Effector memory CD8-positive, alpha-beta T cell (primary cell): ENCODE measurements around the gene RASSF3.
A peak's percentile ranks its signal among the peaks of the same experiment; 100 is the strongest.
"Not testable (repeated sequence)": the region's sequence is repeated elsewhere in the genome, so short reads cannot be mapped to it uniquely, and the experiment has no call there.

Experiments
- ATAC-seq: fragments of 150-1000 bp; cut with Tn5 transposase; replicated peaks from 2 replicates; pipeline ENCODE4 v1.10.0; 2021; ENCODE audit warnings: mild to moderate bottlenecking, moderate library complexity
- DNase-seq, 3 experiments: peaks; one replicate each; pipeline ENCODE4 v3.0.0; 2021
- H3K27ac Mint-ChIP-seq, 2 donors: one replicate each; pipeline ENCODE4 v1.8.0; 2022; ENCODE audit warnings: mild to moderate bottlenecking in 2 of 2, mixed read lengths in 2 of 2, moderate library complexity in 2 of 2
- H3K27me3 Mint-ChIP-seq, 2 donors: one replicate each; pipeline ENCODE4 v1.8.0; 2022; ENCODE audit warnings: mixed read lengths in 2 of 2
- H3K36me3 Mint-ChIP-seq: one replicate; pipeline ENCODE4 v1.8.0; 2022; ENCODE audit warnings: mild to moderate bottlenecking, moderate library complexity, mixed read lengths; ENCODE audit not compliant: insufficient read depth
- H3K4me1 Mint-ChIP-seq, 2 donors: one replicate each; pipeline ENCODE4 v1.8.0; 2022; ENCODE audit warnings: low read depth in 2 of 2, mixed read lengths in 2 of 2
- H3K4me3 Mint-ChIP-seq, 2 donors: one replicate each; pipeline ENCODE4 v1.8.0; 2022; ENCODE audit warnings: mild to moderate bottlenecking in 2 of 2, mixed read lengths in 2 of 2, moderate library complexity in 2 of 2
- H3K9me3 Mint-ChIP-seq, 2 donors: one replicate each; pipeline ENCODE4 v1.8.0; 2022; ENCODE audit warnings: mixed read lengths in 2 of 2

Gene RASSF3

DNA sequence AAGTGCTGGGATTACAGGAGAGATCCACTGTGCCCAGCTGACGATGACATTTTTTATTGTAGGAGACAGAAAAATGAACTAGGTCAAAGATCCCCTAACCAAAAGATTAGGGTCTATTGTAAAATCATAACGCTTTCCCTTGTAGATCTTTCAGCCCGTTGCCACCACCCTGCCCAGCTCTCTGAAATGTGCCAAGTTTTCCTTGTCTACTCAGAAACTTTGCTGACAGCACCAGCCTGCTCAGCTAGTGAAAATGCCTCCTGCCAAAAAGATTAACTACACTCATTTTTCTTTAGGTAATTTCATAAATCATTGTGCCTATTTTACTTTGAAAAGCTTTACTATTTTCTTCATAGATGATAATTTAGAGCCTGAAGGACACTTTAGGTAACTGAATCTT is 28.2 kb upstream of the RASSF3 start:
- no peak for DNase-seq
- H3K4me3 Mint-ChIP-seq = no peak overlapping the region
- H3K27me3 Mint-ChIP-seq = peaks cover 0 to 19% of the 10 kb centered on the region in 2 donors
- H3K27ac Mint-ChIP-seq = no peak overlapping the region
- H3K9me3 Mint-ChIP-seq = no peaks in the 10 kb centered on the region
- no peaks in the 10 kb centered on the region for H3K36me3 Mint-ChIP-seq
- ATAC-seq = no peak
- peaks cover 7% of the 10 kb centered on the region in 2 donors for H3K4me1 Mint-ChIP-seq

- Mint-ChIP-seq H3K36me3 (no peaks in the 10 kb centered on the region), H3K4me3 (no peak overlapping the region), H3K9me3 (no peaks in the 10 kb centered on the region), H3K4me1 (peaks cover 7% of the 10 kb centered on the region in 2 donors), H3K27ac (peak overlapping the region; percentile 20 to 23), H3K27me3 (peaks cover 0 to 19% of the 10 kb centered on the region in 2 donors)
- ATAC-seq = no peak
- DNase-seq = no peak
Measured at GRCh38 chr12:64582862-64583261, 27.4 kb upstream of the RASSF3 start.

DNA sequence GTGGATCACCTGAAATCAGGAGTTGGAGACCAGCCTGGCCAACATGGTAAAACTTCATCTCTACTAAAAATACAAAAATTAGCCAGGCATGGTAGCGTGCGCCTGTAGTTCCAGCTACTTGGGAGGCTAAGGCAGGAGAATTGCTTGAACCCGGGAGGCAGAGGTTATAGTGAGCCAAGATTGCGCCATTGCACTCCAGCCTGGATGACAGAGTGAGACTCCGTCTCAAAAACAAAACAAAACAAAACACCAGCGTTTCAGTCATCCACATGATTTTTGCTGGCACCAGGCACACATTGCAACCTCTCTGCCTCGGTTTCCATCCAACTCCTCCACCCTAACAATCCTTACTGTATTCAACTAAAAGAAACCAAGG is 26.9 kb upstream of the RASSF3 start:
- H3K27me3 Mint-ChIP-seq = peaks cover 0 to 19% of the 10 kb centered on the region in 2 donors
- not testable (repeated sequence) for H3K36me3 Mint-ChIP-seq, H3K9me3 Mint-ChIP-seq, DNase-seq, H3K4me1 Mint-ChIP-seq, ATAC-seq
- peak overlapping the region; percentile 20 to 33 for H3K27ac Mint-ChIP-seq
- H3K4me3 Mint-ChIP-seq = peak overlapping the region; percentile 57 to 65

DNA sequence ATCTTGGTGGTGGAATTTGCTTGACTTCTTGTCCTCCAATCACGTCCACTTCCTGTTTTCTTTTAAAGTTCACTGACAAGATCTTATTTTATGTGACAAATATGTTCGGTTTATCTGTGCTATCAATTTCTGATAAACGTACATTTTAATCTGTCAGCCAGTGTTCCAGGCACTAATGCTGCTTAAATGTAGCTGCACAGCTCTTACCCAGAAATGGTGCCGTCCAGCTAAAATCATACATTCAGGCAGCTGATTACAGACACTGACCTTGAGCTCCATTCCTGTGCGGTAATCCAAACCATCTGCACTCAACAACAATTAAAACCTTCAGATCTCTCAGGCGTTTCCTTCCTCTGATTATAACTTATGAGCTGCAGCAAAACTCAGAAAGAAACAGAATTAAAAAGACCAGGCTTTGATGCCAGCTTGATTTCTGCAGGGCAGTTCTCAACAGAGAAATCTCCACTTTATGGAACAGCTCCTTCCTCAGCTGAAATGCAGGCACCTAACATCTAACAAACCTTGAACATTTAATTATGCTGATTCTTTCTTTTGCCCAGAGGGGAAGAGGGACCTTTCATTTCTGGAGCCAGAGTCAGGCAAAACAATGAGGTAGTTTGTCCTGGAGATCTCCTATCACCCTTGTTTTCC is 26.4 kb upstream of the RASSF3 start:
- H3K27me3 Mint-ChIP-seq = peaks cover 0 to 19% of the 10 kb centered on the region in 2 donors
- H3K9me3 Mint-ChIP-seq = no peaks in the 10 kb centered on the region
- peaks cover 7% of the 10 kb centered on the region in 2 donors for H3K4me1 Mint-ChIP-seq
- no peaks in the 10 kb centered on the region for H3K36me3 Mint-ChIP-seq
- no peak for DNase-seq
- H3K4me3 Mint-ChIP-seq = peak overlapping the region; percentile 57 to 65
- H3K27ac Mint-ChIP-seq = peak overlapping the region; percentile 33 to 35
- ATAC-seq = no peak

DNA sequence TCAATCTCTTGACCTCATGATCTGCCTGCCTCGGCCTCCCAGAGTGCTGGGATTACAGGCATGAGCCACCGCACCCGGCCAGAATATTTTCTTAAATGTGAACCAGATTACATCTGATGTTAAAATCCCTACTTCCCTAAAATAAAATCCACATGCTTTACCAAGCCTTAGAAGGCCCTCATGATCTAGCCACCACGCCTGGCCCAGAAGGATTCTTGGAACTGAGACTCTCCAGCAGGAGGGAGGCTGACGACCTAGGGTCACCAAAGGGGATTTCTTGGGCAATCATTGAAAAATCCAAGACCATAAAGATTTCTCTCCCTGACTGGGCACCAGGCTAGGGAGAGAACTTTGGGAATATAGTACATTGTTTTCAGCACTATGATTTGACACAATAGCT is 25.2 kb upstream of the RASSF3 start:
- Mint-ChIP-seq H3K4me1 (peaks cover 7% of the 10 kb centered on the region in 2 donors), H3K4me3 (no peak overlapping the region), H3K27ac (no peak overlapping the region), H3K9me3 (no peaks in the 10 kb centered on the region), H3K36me3 (no peaks in the 10 kb centered on the region), H3K27me3 (peaks cover 0 to 19% of the 10 kb centered on the region in 2 donors)
- no peak for DNase-seq
- no peak for ATAC-seq

GRCh38 chr12:64587447-64587846 is 22.8 kb upstream of the RASSF3 start:
- H3K27me3 Mint-ChIP-seq = peaks cover 0 to 12% of the 10 kb centered on the region in 2 donors
- no peak for ATAC-seq
- no peaks in the 10 kb centered on the region for H3K9me3 Mint-ChIP-seq
- H3K4me3 Mint-ChIP-seq = no peak overlapping the region
- H3K4me1 Mint-ChIP-seq = peaks cover 7% of the 10 kb centered on the region in 2 donors
- no peaks in the 10 kb centered on the region for H3K36me3 Mint-ChIP-seq
- H3K27ac Mint-ChIP-seq = no peak overlapping the region
- DNase-seq = no peak

- H3K4me3 Mint-ChIP-seq = no peak overlapping the region
- H3K27me3 Mint-ChIP-seq = no peaks in the 10 kb centered on the region
Measured at GRCh38 chr12:64590183-64590582, 20.1 kb upstream of the RASSF3 start.

GRCh38 chr12:64595863-64596793 is 14.2 kb upstream of the RASSF3 start:
- DNase-seq (no peak), ATAC-seq (no peak)
- no peaks in the 10 kb centered on the region for H3K9me3 Mint-ChIP-seq
- no peak overlapping the region for H3K4me3 Mint-ChIP-seq
- H3K27ac Mint-ChIP-seq = no peak overlapping the region
- H3K36me3 Mint-ChIP-seq = peaks cover 9% of the 10 kb centered on the region
- H3K27me3 Mint-ChIP-seq = peaks cover 0 to 10% of the 10 kb centered on the region in 2 donors
- H3K4me1 Mint-ChIP-seq = peaks cover 16% of the 10 kb centered on the region in 2 donors

More at GRCh38 chr12:64590183-64590582, 20.1 kb upstream of the RASSF3 start:
- Mint-ChIP-seq H3K9me3 (no peaks in the 10 kb centered on the region), H3K27ac (no peak overlapping the region), H3K4me1 (no peaks in the 10 kb centered on the region), H3K36me3 (no peaks in the 10 kb centered on the region)
- DNase-seq = no peak
- no peak for ATAC-seq

DNA sequence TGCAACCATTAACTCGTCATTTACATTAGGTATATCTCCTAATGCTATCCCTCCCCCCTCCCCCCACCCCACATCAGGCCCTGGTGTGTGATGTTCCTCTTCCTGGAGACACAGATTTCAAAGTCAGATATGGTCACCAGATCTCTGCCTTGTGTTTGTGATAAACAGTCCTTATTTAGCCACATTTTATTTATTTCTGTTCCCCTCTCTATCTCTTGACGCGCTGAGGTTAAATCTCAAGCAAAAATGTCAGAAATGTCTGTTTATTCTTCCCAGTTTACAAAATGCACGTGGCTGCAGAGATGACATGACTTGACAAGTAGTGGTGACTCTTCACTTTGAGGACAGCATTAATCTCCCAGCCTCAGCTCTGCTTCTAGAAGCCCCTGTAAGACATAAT is 11.5 kb upstream of the RASSF3 start:
- H3K27ac Mint-ChIP-seq = peak overlapping the region in 1 of 2 donors; percentile 84
- H3K4me3 Mint-ChIP-seq = peak overlapping the region; percentile 58 to 75
- H3K27me3 Mint-ChIP-seq = peaks cover 0 to 10% of the 10 kb centered on the region in 2 donors
- peaks cover 16% of the 10 kb centered on the region in 2 donors for H3K4me1 Mint-ChIP-seq
- ATAC-seq (no peak), DNase-seq (no peak)
- H3K9me3 Mint-ChIP-seq = no peaks in the 10 kb centered on the region
- H3K36me3 Mint-ChIP-seq = peaks cover 9% of the 10 kb centered on the region

DNA sequence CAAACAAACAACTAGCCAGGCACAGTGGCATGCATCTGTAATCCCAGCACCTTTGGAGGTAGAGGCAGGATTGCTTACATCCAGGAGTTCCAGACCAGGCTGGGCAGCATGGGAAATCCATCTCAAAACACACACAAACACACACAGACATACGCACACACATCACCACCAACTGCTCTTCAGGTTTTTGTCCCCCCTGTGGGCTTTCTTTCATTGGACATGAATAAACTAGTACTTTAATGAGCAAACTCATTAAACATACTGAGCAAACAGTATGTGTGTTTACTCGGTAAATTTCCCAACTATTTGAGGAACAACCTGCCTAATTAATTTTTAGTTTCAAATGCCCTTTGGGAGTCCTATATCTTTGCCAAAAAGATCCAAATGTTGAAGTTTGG is 10.1 kb upstream of the RASSF3 start:
- no peak for DNase-seq
- Mint-ChIP-seq H3K4me1 (peaks cover 16% of the 10 kb centered on the region in 2 donors), H3K36me3 (peaks cover 9% of the 10 kb centered on the region), H3K27ac (no peak overlapping the region), H3K9me3 (no peaks in the 10 kb centered on the region), H3K4me3 (peak overlapping the region in 1 of 2 donors; percentile 75), H3K27me3 (peaks cover 0 to 10% of the 10 kb centered on the region in 2 donors)
- ATAC-seq = no peak

- Mint-ChIP-seq H3K27ac (no peak overlapping the region), H3K36me3 (peaks cover 9% of the 10 kb centered on the region), H3K4me1 (peaks cover 14 to 17% of the 10 kb centered on the region in 2 donors), H3K27me3 (peaks cover 0 to 10% of the 10 kb centered on the region in 2 donors), H3K9me3 (no peaks in the 10 kb centered on the region), H3K4me3 (no peak overlapping the region)
- DNase-seq (no peak), ATAC-seq (no peak)
Measured at GRCh38 chr12:64603183-64603841, 7.0 kb upstream of the RASSF3 start.

- ATAC-seq (peak; percentile 40), DNase-seq (peak; percentile 11 to 44 (median 20))
- Mint-ChIP-seq H3K4me3 (peak overlapping the region; percentile 92 to 96), H3K36me3 (peaks cover 20% of the 10 kb centered on the region), H3K9me3 (no peaks in the 10 kb centered on the region), H3K27ac (peak overlapping the region; percentile 79 to 95), H3K4me1 (peaks cover 27 to 33% of the 10 kb centered on the region in 2 donors), H3K27me3 (no peaks in the 10 kb centered on the region)
Measured at GRCh38 chr12:64608901-64609535, 1.3 kb upstream of the RASSF3 start.

DNA sequence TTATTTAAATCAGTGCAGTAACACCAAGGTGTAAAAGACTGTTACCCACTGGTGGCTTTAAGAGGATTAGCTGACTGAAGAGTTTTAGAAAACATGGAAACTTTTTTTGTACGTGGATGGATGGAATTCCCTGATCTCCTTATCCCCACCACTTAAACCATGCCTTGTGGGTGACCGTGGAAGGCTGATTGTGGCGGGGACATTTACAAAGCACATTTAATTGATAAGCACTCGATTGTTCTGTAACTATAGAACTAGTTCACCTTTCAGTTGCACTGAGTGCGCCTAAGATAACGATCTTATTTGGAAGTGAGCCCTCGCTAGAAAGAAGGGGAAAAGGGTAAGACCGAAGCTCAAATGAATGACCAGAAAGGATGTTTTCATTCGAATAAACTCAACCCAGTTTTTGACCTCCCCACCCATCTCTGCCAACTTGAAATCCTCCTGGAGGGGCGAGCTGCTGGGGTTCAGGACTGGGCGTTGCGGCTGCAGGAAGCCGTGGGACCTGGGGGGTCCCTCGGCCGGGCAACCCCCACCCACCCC is 688 bp upstream of the RASSF3 start:
- peaks cover 26% of the 10 kb centered on the region for H3K36me3 Mint-ChIP-seq
- peak in 1 of 3 experiments; percentile 7 for DNase-seq
- peak overlapping the region; percentile 92 to 96 for H3K4me3 Mint-ChIP-seq
- no peaks in the 10 kb centered on the region for H3K27me3 Mint-ChIP-seq
- no peaks in the 10 kb centered on the region for H3K9me3 Mint-ChIP-seq
- peak overlapping the region; percentile 79 to 95 for H3K27ac Mint-ChIP-seq
- H3K4me1 Mint-ChIP-seq = peaks cover 27 to 38% of the 10 kb centered on the region in 2 donors
- ATAC-seq = no peak
